AG04449 (cell line): ENCODE measurements around the gene C1orf159.

Experiments
- CTCF ChIA-PET: fragments of 350-600 bp; formaldehyde crosslinking; extraction: SDS; loops from one replicate; lab custom pipeline; 2021; ENCODE audit warnings: antibody characterized with exemption; lab: Yijun Ruan, JAX
- POLR2A ChIA-PET: fragments of 400-600, 350-600 bp; formaldehyde crosslinking; extraction: SDS; loops from one replicate; lab custom pipeline; 2020; ENCODE audit warnings: antibody characterized with exemption, inconsistent platforms; lab: Yijun Ruan, JAX
- DNase-seq: peaks from one replicate; pipeline ENCODE4 v3.0.0-alpha.2; 2010; ENCODE audit warnings: low read depth, low spot score
- H3K4me3 ChIP-seq: 2 replicates; pipeline ENCODE4 v1.5.1; 2011; ENCODE audit warnings: low read depth, mild to moderate bottlenecking, control low read depth, low read length
- TF ChIP-seq, protein P1 (sequence below): IDR thresholded peaks from one replicate; pipeline ENCODE4 v1.5.1; 2011; ENCODE audit warnings: mild to moderate bottlenecking, moderate library complexity, low read length, control low read depth, inconsistent platforms; ENCODE audit not compliant: insufficient read depth; ENCODE audit errors: missing control alignments

The C1orf159 gene

DNA sequence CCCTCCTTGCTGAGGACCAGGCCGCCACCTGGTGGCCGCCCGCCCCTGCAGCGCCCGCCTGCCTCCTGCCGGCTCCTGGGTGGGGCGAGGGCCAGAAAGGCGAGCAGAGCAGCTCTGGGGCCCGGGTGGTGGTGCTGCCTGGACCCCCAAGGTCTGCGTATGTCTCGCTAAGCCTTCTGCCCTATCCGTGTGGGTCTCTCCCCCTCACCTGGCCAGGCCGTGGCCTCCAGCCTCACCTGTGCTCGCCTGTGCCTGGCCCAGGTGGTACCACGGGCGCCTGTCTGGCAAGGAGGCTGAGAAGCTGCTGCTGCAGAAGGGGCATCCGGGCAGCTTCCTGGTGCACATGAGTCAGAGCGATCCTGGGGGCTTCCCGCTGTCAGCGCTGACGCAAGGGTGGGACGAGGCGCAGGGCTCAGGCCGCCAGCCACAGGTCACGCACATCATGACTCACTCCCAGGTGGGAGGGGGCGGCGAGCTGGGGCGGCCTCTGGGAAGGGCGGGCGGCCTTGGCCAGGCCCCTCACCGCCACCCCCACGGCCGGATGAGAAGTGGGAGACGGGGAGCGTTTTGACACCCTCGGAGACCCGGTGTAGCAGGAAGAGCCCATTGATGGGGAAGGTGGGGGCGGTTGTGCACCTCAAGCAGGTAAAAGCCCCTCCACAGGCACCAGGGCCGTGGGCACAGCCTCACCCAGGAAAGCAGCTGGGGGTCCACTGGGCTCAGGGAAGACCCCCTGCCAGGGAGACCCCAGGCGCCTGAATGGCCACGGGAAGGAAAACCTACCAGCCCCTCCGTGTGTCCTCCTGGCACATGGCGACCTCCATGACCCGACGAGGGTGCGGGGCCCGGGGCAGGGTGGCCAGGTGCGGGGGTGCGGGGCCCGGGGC, 51.7 kb downstream of the C1orf159 start:
- DNase-seq = peak; percentile 29
- ChIA-PET POLR2A (no interaction called here), CTCF (interaction anchor here (0.7 to 9.2 kb wide), 24 partner anchors 8 to 210 kb away, joined by 3 to 152 read pairs (median 4); partner anchors contain the start of genes ISG15, PERM1, PLEKHN1 and RNF223)
- peak overlapping the region; percentile 27; the same call in 1 of the 2 replicates for H3K4me3 ChIP-seq
- TF ChIP-seq, protein P1, sequence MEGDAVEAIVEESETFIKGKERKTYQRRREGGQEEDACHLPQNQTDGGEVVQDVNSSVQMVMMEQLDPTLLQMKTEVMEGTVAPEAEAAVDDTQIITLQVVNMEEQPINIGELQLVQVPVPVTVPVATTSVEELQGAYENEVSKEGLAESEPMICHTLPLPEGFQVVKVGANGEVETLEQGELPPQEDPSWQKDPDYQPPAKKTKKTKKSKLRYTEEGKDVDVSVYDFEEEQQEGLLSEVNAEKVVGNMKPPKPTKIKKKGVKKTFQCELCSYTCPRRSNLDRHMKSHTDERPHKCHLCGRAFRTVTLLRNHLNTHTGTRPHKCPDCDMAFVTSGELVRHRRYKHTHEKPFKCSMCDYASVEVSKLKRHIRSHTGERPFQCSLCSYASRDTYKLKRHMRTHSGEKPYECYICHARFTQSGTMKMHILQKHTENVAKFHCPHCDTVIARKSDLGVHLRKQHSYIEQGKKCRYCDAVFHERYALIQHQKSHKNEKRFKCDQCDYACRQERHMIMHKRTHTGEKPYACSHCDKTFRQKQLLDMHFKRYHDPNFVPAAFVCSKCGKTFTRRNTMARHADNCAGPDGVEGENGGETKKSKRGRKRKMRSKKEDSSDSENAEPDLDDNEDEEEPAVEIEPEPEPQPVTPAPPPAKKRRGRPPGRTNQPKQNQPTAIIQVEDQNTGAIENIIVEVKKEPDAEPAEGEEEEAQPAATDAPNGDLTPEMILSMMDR = peak; percentile 93

DNA sequence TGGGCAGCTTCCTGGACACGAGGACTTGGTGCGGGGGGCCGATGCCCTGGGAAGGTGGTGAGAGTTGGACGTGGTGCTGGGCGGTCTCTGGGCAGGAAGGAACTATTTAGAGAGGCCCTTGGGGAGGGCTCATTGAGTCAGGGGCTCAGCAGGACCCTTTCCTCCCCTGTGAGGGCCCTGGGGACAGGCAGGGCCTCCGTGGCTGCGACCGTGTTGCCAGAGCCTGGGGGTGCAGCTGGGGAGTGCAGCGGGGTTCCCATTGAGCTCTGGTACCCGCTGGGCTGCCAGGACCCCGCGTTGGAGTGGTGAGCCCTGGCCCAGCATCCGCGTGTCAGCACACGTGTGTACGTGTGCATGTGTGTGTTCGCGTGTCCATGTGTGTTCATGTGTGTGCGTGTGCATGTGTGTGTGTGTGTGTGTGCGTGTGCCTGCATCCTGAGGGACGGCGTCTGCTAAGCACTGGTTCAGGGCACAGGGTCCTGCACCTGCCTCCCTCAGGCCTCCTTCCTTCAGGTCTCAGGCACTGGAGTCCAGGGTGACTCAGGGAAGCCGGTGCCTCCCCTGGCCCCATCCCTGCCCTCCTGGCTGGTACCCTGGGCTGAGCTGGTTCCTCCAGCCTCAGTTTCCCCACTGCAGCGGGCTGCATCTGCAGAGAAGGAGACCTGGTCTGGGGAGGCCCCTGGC, 52.5 kb downstream of the C1orf159 start:
- ChIA-PET POLR2A (no interaction called here), CTCF (interaction anchor here (1.0 to 9.2 kb wide), 22 partner anchors 8 to 211 kb away, joined by 3 to 152 read pairs (median 4); partner anchors contain the start of genes ISG15, PERM1, PLEKHN1 and RNF223)
- TF ChIP-seq, protein P1 = no peak
- no peak overlapping the region for H3K4me3 ChIP-seq
- DNase-seq = no peak

DNA sequence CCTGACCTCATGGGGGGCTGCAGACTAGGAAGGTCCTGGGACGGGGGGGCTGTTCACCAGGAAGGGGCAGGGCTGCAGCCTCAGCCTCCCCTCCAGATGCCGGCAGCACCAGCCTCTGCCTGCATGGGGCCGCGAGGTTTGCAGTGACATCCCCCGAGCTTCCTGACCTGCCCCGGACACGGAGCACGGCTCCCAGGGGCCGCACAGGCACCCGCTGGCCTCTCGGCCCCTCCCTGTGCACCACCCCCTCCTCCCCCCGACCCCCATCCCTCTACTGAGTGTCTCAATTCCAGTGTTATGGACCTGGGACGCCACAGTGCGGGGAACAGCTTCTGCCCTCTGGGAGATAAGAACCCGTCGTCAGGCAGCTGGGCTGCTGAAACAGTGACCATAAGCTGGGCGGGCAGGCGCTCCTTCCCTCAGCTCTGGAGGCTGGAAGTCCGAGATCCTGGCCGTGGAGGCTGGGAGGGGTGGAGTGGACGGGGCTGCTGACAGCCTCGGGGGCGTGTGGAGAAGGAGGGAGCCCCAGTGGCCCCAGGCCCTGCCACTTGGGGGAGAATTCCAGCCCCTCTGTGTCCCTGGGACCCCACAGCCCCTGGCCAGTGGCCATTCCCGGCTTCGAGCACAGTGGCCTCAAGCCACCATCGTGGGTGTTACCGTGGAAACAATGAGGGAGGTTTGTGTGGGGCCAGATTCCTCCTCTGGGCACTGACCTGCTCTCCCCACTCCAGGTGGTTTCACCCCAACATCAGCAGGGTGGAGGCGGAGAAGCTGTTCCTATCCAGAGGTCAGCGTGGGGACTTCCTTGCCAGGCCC, 53.3 kb downstream of the C1orf159 start:
- POLR2A ChIA-PET = no interaction called here
- H3K4me3 ChIP-seq = no peak overlapping the region
- TF ChIP-seq, protein P1 = no peak
- CTCF ChIA-PET = interaction anchor here (1.0 to 9.2 kb wide), 15 partner anchors 7 to 212 kb away, joined by 3 to 152 read pairs (median 8); partner anchors contain the start of genes ISG15, PERM1, RNF223 and UBE2J2
- no peak for DNase-seq

DNA sequence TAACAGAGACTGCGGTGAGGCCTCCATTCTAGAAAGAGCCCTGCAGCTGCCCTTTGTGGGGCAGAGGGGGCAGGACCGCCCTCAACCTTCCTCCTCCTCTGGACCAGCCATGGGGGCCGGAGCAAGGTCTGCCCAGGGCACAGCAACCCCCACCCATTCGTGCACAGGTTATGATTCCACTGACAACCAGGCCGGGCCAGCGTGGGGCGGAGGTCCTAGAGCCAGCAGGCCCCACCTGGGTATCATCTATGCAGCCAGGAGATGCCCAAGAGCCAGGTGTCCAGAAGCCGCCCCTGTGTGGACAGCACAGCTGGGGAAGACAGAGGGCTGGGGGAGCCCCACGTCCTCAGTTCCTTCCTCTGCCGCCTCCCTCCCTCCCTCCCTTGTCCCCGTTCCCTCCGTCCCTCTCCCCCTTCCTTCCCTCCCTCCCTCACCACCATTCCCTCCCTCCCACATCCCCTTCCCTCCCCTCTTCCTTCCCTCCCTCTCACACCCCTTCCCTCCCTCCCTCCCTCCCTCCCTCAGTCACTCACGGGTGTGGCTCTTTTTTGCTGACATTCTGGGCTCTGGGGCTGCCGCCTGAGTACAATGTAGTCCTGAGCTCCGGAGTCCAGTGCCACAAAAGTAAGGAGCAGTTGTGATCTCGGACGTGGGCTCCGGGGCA, 54.1 kb downstream of the C1orf159 start:
- DNase-seq = no peak
- TF ChIP-seq, protein P1 = no peak
- CTCF ChIA-PET = interaction anchor here (1.0 to 9.2 kb wide), 6 partner anchors 43 to 178 kb away, joined by 3 to 152 read pairs (median 6); partner anchors contain the start of gene PERM1
- POLR2A ChIA-PET = no interaction called here
- H3K4me3 ChIP-seq = no peak overlapping the region

DNA sequence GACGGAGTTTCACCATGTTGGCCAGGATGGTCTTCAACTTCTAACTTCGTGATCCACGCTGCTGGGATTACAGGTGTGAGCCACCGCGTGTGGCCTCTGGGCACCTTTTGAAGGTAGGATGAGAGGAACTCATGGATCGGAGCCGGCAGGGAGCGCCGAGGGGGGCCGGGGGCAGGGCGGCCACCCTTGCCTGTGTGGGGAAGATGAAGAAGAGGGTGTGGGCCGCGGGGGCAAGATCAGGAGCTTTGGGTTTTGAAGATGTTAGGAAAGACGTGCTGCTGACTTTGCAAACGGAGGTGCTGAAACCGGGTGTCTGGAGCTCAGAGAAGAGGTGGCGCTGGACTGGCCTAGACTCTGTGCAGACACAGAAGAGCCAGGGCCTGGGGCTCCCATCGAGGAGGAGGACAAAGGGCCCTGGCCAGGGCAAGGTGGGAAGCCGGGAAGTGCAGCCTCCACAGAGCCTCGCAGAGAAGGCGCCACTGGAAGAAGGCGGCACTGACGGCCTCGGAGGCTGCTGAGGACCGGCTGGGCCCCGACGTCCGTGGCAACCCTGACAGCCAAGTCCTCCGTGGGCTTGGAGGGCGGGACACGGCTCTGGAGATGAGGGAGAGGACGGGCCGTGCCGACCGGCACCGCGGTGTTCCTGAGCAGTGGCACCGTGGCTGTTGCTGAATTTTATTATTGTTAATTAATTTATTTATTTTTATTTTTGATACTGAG, 55.4 kb downstream of the C1orf159 start:
- DNase-seq = no peak
- POLR2A ChIA-PET = no interaction called here
- TF ChIP-seq, protein P1 = no peak
- CTCF ChIA-PET = interaction anchor here (0.8 to 9.2 kb wide), 5 partner anchors 7 to 77 kb away, joined by 3 to 152 read pairs (median 3); partner anchors contain the start of gene PERM1
- H3K4me3 ChIP-seq = no peak overlapping the region
